ENCODE data around the gene ZAP70. TPM values are rescaled to one million over a fixed set of nuclear protein-coding genes. Genes with fewer than 3 reads are reported as not detected.

The ZAP70 gene
- total RNA-seq, 2 donors from 2014 or later, result 2.2 to 3.4 TPM

DNA sequence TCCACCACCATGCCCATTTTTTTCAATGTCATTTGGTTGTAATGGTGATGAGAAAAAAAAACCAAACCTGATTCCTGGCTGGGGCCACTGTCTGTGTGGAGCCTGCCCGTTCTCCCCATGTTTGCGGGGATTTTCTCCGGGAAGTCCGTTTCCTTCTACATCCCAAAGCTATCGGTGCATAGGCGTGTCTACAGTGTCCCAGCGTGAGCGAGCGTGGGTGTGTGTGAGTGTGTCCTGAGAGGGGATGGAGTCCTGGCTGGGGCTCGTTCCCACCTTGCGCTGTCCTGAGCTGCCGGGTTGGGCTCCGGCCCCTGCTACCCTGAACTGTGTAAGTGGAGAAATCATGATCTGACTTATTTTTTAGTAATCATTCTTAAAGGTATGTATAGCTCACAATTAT, 7.3 kb upstream of the ZAP70 start:
- Histone ChIP-seq H3K27me3 (no peaks in the 10 kb centered on the region), H3K4me1 (no peaks in the 10 kb centered on the region), H3K36me3 (no peaks in the 10 kb centered on the region), H3K9me3 (no peaks in the 10 kb centered on the region), H3K9ac (ENCODE audit: low read depth in 2 of 2, low read length in 2 of 2) (no peak overlapping the region), H3K27ac (no peak overlapping the region), H3K4me3 (no peak overlapping the region)
- TF ChIP-seq CTCF (IDR thresholded peaks at IDR 0.05), result no peak
- intact Hi-C loops (cut with DNase I), result no loop called here
- no peak for DNase-seq

GRCh38 chr2:97706708-97707345, 6.5 kb upstream of the ZAP70 start:
- Histone ChIP-seq H3K27me3 (no peaks in the 10 kb centered on the region), H3K9me3 (no peaks in the 10 kb centered on the region), H3K27ac (no peak overlapping the region), H3K9ac (ENCODE audit: low read depth in 2 of 2, low read length in 2 of 2) (no peak overlapping the region), H3K4me1 (no peaks in the 10 kb centered on the region), H3K36me3 (no peaks in the 10 kb centered on the region), H3K4me3 (no peak overlapping the region)
- TF ChIP-seq CTCF (IDR thresholded peaks at IDR 0.05), result no peak
- no peak for DNase-seq
- intact Hi-C loops (cut with DNase I), result no loop called here

DNA sequence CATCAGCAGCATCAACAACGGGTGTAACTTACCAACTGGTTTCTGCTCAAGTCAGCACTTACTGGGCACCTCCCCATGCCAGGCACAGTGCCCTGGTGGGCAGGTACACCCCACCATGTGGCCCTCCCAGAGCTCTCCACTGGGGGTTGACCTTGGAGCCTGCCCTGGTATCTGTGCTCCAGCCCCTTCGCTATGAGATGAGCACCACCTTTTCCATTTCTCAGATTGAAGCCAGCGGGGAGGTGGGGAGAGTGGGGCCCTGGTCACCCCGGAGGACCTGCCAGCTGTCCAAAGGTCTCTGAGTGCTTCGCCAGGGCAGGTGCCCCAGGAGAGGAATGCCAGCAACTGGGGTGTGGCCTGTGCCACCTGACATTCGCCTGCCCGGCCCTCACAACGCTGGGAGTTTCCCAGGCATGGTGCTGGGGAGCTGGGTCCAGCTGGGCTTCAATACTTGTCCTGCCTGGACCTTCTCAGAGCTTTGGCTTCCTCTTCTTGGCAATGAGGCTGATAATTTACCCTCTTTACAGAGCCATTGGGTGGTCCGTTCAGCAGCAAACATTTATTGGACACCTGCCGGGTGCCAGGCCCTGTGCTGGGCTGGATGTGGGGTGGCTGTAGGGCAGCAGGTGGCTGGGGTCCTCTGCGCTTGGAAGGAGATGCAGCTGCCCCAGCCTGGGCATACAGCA, 5.9 kb upstream of the ZAP70 start:
- peak; percentile 54 for DNase-seq
- no peak for TF ChIP-seq CTCF (IDR thresholded peaks at IDR 0.05)
- no peaks in the 10 kb centered on the region for H3K4me1 ChIP-seq
- no peaks in the 10 kb centered on the region for H3K36me3 ChIP-seq
- no peak overlapping the region for H3K27ac ChIP-seq
- H3K9me3 ChIP-seq, result no peaks in the 10 kb centered on the region
- H3K9ac ChIP-seq (ENCODE audit: low read depth in 2 of 2, low read length in 2 of 2), result no peak overlapping the region
- no peaks in the 10 kb centered on the region for H3K27me3 ChIP-seq
- intact Hi-C loops (cut with DNase I), result no loop called here
- no peak overlapping the region for H3K4me3 ChIP-seq

- Histone ChIP-seq H3K27me3 (no peaks in the 10 kb centered on the region), H3K4me1 (no peaks in the 10 kb centered on the region), H3K27ac (no peak overlapping the region), H3K9ac (ENCODE audit: low read depth in 2 of 2, low read length in 2 of 2) (no peak overlapping the region), H3K9me3 (no peaks in the 10 kb centered on the region), H3K36me3 (no peaks in the 10 kb centered on the region), H3K4me3 (no peak overlapping the region)
- no peak for DNase-seq
- no peak for TF ChIP-seq CTCF (IDR thresholded peaks at IDR 0.05)
- intact Hi-C loops (cut with DNase I), result no loop called here
These were observed 5.4 kb upstream of the ZAP70 start for GRCh38 chr2:97708048-97708380.

DNA sequence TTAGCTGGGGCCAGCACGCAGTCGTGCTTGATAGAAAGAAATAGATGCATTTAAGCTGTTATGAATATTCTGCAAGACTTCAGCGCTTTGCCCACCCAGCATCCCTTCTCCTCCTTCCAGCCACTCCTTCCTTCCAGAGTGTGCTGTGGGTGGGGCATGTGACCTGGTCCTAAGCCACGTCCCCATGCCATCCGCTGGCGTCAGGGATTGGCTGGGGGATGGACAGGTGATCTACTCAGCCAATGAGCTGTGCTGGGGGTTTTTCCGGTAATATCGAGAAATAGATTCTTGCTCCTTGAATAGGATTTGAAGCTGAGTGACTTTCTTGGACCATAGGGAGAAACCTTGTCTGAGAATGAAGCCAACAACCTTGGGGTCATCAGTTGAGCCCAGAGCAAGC, 4.8 kb upstream of the ZAP70 start:
- Histone ChIP-seq H3K4me3 (no peak overlapping the region), H3K27ac (no peak overlapping the region), H3K9ac (ENCODE audit: low read depth in 2 of 2, low read length in 2 of 2) (no peak overlapping the region), H3K27me3 (no peaks in the 10 kb centered on the region), H3K9me3 (no peaks in the 10 kb centered on the region), H3K36me3 (no peaks in the 10 kb centered on the region), H3K4me1 (no peaks in the 10 kb centered on the region)
- TF ChIP-seq CTCF (IDR thresholded peaks at IDR 0.05), result no peak
- no peak for DNase-seq
- intact Hi-C loops (cut with DNase I), result no loop called here

All from colonic mucosa (tissue), 4 donors.